ENCODE data around the gene LHPP.

DNA sequence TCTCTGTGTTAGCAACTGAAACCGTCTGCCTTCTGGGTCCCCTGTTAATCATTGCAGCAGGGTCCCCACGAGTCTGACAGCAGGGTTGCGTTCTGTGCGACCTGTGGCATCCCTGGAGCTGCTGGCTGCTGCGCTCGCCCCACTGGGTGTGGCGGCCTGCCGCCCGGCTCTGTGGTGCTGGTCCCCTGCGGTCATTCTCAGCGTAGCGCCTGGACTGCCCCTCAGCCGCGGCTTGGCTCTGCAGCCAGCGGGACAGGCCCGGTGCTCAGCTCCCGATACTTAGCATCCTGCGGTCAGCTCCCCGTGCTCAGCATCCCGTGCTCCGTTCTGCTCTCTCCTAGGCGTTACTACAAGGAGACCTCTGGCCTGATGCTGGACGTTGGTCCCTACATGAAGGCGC lies 35.0 kb downstream of the LHPP start:
- TF ChIP-seq, protein P1, sequence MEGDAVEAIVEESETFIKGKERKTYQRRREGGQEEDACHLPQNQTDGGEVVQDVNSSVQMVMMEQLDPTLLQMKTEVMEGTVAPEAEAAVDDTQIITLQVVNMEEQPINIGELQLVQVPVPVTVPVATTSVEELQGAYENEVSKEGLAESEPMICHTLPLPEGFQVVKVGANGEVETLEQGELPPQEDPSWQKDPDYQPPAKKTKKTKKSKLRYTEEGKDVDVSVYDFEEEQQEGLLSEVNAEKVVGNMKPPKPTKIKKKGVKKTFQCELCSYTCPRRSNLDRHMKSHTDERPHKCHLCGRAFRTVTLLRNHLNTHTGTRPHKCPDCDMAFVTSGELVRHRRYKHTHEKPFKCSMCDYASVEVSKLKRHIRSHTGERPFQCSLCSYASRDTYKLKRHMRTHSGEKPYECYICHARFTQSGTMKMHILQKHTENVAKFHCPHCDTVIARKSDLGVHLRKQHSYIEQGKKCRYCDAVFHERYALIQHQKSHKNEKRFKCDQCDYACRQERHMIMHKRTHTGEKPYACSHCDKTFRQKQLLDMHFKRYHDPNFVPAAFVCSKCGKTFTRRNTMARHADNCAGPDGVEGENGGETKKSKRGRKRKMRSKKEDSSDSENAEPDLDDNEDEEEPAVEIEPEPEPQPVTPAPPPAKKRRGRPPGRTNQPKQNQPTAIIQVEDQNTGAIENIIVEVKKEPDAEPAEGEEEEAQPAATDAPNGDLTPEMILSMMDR (IDR thresholded peaks at IDR 0.05 in 8 of 11, conservative IDR thresholded peaks at IDR 0.05 in 3 of 11) = no peak
- TF ChIP-seq POLR2A (IDR thresholded peaks at IDR 0.05) = no peak

All from spleen (tissue), 7 donors.